ENCODE results near the gene EBF4.
A peak's percentile ranks its signal among the peaks of the same experiment; 100 is the strongest.

Gene EBF4

DNA sequence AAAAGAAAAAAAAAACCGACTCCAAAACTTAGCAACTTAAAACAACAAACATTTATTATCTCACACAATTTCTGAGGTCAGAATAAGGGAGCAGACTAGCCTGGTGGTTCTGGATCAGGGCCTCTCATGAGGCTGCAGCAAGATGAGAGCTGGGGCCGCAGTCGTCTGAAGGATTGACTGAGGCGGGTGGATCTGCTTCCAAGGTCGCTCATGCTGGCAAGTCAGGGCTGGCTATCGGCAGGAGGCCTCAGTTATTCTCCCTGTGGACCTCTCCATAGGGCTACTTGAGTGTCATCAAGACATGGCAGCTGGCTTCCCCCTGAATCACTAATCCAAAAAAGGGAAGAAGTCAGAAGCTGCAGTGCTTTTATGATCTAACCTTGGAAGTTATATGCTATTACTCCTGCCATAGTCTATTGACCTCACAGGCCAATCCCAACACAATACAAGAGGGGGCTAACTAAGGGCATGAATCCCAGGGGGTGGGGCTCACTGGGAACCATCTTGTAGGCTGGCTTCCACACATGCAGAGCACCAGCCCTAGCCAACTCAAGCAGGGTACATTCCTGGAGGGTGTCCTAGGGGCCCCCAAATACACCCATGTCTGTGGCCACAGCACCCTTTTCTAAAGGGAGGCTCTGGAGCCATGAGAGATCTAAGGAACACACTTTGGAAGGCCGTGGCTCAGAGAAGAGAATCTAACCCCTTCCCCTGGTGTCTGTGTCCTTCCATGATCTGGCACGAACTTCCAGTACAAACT lies 11.3 kb downstream of the EBF4 start:
- no peak for DNase-seq

DNA sequence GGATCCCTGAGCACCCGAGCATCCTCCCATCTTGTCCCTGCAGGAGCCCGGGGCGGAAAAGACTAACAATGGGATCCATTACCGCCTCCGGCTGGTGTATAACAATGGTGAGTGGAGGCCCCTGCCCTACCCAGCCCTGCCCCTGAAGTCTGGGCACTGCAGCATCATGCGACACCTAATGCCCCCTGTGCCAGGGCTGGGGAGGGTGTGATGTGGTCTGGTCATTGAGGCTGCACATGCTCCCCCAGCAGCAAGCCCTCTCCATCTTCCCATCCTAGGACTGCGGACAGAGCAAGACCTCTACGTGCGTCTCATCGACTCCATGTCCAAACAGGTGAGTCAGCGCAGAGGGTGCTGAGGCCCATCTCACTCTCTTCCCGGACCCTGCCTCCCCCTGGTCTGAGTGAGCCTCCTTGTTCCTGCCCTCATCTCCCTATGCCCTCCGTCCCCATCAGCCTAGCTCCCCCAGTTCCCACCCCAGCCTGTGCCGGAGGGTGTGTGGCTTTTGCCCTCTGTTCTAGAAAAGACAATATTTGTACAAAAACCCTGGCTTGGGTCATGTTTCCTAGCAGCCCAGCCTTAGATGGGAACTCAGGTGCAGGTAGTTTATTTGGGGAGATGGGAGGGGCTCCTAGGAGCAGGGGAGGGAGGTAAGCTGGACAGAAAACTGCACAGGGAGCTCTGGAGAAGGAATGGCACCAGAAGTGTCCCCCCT lies 13.5 kb downstream of the EBF4 start:
- DNase-seq: no peak

DNA sequence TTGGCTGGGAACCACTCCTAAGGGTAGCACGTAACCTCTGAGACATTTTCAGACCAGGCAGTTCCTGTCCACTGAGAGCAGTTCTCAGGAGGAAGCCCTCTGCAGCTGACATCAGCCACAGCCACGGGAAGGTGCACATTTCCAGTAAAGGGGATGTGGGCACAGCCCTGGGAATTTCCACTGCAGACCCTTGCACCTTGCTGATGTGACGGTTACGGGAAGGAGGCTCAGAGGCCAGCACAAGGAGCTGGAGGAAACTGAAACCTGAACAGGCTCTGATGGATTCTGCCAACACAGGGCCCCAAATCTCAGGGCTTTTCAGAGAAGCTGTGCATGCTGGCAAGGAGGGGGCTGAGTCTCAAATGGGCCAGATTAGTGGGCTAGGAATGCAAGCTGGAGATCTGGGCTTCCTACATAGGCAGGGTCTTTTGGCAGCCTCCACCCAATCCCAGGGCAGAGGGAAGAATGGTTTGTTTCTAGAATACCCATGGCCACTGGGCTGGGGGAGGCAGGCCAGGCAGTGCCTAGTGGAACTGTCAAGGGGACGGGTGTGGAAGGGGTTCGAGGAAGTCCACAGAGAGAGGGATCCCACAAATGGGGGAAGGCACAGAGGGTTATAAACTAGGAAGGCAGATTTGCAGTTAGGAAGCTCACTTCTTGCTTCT lies 14.2 kb downstream of the EBF4 start:
- DNase-seq: no peak

DNA sequence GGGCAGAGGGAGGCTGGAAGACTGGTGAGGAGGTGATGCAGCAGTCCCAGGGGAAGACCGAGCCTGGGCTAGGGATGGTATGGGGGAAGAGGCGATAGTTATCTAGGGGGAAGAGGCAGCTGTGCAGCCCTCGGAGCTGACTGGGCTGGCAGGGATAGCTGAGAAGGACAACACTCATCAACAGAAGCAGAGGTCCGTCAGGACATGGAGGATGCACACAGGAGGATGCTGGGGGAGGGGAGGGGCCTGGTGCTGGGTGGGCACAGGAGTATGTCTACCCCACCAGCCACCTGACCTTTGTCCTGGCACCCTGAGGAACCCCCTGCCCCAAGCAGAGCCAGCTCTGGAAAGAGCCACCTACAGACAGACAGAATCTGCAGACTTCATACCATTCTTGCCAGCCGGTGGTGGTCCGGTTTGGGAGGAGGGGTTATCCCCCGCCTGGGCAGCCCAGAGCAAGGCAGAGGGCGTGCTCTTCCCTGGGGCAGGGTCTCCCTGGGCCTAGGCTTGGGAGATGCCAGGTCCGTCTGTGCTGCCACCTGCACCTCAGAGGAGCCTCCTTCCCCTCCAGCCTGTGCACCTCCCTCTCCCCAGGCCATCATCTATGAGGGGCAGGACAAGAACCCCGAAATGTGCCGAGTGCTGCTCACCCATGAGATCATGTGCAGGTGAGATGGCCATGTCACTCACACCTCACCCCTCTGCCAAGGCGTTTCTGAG lies 14.9 kb downstream of the EBF4 start:
- DNase-seq: no peak

DNA sequence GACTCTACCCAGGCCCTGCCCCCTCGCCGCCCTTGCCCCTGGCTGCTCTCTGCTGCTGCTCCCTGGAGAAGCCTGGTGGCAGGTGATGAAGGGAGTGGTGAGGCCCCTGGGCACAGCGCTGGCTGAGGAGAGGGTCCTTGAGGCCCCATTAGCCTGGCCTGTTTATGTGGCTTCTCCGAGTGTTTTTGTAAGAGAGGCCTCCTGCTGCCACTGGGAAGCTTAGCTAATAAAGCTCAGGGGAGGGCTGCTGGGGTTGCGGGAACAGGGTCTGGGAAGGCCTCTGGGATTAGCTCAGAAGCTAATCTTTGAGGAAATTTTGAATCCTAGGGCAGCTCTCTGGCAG lies 15.5 kb downstream of the EBF4 start:
- no peak for DNase-seq

DNA sequence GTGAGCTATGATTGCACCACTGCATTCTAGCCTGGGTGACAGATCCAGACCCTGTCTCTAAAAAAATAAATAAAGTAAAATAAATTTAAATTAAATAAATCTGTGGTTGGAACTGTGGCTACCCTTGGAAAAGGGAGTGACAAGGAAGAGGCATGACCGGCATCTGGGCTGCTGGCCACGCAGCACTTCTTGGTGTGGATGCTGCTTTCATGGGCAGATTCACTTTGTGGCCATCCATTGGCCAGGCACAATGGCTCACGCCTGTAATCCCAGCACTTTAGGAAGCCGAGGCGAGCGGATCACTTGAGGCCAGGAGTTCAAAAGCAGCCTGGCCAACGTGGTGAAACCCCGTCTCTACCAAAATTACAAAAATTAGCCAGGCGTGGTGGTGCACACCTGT lies 16.1 kb downstream of the EBF4 start:
- no peak for DNase-seq

DNA sequence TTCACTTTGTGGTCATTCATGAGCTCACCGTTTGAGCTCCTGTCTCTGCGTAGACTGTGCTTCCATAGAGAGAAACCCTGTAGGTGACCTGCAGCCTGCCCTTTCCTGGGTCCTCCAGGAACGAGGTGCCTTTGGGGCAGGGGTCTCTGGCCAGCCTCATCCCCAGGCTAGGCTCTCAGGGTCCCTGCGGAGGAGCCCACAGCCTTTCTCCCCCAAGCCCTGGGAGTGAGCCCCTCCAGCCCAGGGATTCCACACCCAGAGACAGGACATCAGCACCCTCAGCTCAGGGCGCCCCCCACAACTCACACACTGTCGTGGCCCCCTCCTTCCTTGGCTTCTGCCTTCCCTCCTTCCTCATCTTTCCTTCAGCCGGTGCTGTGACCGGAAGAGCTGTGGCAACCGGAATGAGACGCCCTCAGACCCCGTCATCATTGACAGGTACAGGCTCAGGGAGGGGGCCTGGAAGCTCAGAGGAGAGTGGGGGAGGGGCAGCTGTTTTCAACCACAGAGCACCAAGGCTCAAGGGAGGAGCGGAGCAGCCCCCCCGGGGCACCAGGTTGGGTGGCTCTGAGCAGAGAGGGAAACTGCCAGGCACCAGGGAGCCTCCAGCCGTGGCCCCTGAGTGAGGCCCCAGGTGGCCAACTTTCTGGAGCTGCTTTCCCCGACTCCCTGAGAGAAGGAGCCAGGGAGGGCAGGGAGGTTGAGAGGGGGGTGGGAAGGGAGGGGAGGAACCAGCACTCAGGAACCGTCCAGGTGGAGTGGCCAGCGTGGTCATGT lies 16.8 kb downstream of the EBF4 start:
- no peak for DNase-seq

DNA sequence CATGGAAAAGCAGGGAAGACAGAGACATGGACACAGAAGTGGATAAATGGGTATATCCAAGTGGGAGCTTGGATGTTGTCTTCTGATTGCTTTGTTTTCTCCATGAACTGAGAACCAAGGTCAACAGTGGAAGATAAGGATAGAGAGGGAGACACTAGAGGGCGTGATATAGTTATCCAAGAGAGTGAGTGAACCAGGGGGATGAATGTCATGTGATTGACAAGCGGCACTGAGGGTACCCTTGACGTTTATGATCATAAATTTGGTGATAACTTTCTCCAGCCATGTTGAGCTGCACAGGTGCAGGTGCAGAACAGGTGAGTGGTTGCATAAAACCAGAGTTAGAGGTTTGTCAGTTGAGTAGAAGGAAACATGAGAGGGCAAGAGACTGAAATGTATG lies 20.7 kb downstream of the EBF4 start:
- DNase-seq: peak in 1 of 2 donors; percentile 25

DNA sequence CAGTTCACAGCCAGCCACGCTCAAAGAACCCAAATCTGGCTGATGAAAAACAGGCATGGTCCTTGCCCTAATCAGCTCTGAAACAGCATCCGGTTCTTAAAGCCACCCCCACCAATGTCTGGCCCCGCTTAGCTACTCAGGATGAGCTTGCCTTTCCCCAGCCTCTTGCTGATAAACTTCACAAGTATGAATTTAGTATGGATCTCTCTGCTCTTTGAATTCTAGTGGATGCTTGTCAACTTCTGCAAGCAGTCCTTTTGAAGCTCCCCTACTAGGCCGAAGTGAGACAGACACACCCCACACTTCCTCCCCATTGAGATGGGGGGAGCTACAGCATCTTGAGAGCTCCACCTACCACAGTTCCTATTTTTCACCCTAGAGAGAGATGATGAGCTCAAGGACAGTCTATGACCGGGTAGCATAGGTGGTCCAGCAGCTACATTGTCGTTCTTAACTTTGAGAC lies 36.7 kb downstream of the EBF4 start:
- DNase-seq: peak in 1 of 2 donors; percentile 66

DNA sequence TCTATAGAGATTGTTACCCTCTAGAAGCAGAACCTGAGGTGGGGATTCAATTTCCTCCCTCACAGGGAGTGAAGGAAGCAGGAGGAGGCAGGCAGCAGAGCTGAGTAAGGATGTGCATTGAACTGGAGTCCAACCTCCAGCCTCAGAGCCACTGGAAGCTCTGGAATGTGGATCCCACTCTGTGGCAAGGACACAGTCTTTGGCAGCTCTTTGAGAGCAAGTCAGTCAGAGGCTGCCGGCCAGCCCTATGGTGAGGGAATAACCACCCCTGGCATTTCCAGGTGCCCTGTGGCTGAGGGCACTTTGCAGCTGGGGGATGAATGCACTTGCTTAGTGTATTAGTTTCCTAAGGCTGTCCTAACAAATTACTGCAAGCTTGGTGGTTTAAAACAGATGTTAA lies 37.2 kb downstream of the EBF4 start:
- no peak for DNase-seq

DNA sequence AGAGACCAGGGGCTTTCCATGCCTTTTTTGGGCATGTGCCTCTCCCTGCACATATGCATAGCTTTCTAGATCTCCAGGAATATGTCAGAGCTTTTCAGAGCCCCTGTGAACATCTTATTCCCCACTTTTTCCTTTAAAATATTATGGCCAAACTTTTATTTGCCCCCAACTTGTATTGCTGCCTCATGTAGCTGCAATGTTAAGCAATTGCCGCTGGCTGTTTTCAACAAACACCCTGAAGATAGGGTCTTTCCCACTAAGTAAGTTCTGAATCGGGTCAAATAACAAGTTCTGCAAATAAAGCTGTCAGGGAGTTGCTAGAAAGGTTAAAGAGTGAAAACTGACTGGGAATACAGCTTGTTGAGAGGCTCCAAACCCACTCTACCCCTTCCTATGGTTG lies 42.3 kb downstream of the EBF4 start:
- DNase-seq: no peak

DNA sequence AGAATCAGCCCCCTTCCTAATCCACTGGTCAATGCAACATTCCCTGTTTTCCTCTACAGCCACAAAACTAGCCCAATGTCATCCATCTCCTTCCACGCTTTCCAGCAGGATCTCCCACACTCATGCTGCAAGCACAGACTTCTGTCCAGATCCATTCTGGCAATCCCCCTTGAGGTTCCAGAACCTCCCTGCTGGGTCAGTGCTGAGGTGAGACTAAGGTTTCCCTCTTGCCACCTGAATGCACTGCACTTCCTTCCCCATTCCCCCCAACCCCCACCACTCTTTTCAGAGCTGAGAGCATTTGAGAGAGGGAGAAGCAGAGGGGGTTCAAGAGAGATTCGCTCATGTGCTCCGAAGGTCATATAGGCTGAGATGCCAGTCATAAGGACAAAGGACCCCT lies 43.9 kb downstream of the EBF4 start:
- DNase-seq: no peak

DNA sequence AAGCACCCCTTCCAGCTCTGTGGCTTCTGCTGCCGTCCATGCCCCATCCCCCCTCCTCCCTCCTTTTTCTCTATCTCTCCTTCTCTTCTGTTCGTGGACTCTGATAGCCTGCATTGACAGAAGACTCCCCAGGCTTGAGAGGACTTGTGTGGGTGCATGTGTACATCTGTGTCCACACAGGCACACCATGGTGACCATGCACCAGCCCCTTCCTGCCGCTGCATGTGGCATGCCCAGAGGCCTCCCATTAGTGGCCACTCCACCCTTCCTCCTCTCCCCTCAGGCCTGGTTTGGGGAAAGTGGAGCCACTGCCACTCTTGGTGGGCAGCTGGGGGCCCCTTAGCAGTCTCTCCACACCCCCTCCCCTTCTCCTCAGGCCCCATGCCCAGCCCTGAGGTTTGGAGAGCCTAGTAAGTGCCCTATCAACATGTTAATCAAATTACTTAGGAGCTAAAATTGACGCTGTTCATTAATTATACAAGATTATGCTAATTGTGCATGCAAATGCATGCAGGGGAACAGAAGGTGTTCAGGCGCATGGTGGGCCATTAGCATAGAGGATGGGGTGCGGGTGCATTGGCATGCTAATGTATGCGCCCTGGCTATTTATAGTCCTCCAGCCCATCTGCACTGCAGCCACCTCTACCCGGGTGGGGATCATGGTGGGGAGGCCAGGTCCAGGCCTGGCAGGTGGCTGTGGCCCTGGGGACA lies 45.9 kb downstream of the EBF4 start:
- no peak for DNase-seq

DNA sequence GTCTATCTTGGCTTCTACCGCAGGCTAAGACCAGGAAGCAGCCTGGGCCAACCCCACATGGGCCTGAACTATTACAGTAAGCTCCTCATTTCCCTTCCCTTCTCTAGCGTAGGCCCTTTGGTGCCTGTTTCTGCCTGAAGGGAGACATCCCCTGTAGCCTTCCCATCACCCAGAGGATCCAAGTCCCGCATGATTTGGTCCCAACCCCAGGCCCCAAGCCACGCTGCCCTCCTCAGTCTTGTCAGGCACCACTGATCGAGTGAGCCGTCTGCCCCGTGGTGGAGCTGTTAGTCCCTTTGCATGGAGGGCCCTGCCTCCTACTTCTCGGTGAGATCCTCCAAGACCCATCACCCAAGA lies 46.4 kb downstream of the EBF4 start:
- DNase-seq: no peak

DNA sequence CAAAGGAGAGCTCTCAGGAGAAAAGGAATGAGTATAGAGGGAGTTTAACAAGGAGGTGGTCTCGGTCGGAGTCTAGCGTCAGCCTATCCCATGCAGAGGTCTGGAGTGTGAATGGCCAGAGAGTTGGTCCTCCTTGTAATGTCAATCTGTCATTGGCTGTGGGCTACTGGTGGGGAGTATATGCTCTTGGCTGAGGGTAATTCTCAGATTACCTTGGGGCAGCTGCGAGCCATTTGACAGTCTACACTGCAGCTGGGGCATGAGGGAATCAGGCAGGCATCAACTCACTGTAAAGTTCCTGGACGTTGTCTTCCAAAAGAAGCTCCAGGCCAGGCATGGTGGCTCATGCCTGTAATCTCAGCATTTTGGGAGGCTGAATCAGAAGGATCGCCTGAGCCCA lies 48.1 kb downstream of the EBF4 start:
- DNase-seq: no peak

DNA sequence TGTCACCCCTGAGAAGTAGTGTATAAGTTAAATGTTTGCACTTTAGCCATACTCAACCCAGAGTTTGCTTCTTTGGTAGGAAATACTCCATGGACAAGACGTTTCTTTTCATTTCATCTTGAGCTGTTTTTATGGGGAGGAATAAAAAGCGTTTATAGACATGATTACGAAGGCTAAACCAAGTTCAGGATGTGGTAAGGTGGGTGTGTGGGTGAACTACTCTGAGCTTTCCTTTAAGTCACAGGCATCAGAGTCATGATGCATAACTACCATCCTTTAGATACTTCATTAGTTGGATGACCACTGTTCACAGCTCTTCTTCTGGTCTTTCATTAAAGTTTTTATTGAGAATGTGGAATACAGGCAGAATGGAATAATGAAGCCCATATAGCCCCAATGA lies 48.9 kb downstream of the EBF4 start:
- no peak for DNase-seq

DNA sequence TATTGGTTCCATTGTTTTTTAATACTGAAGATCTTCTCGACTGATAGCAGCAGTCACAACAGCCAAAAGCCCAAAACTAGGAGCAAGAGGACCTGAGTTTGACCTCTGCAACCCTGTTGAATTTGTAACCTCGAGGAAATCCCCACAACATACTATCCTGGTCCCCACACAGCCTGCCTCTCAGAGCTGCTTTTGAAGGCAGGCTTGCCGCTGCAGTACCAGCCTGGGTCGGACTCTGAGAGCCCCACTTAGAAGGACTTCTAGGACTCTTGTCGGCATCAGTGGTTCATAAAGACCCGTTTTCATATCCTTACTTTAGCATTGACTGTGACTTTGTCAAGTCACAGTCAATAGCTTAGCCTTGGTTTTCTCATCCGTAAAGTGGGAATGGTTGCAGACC lies 49.3 kb downstream of the EBF4 start:
- DNase-seq: no peak

DNA sequence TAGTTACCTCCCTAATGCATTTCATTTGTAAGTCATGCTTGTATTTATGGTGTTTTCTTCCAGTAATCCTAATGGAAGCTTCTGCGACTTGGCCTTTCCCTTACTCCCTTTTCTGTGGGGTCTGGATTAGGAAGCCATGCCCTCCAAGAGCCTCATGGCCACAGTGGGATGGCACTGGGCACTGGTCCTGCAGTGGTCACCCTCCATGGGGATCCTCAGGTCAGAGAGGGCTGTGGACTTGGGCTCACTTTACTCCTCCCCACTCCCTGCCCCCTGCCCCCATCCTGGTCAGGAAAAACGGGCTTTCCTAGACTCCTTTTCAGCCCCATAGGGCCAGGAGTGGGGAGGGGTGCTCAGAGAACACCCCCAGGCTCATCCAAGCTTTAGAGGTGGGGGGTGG lies 49.9 kb downstream of the EBF4 start:
- no peak for DNase-seq

DNA sequence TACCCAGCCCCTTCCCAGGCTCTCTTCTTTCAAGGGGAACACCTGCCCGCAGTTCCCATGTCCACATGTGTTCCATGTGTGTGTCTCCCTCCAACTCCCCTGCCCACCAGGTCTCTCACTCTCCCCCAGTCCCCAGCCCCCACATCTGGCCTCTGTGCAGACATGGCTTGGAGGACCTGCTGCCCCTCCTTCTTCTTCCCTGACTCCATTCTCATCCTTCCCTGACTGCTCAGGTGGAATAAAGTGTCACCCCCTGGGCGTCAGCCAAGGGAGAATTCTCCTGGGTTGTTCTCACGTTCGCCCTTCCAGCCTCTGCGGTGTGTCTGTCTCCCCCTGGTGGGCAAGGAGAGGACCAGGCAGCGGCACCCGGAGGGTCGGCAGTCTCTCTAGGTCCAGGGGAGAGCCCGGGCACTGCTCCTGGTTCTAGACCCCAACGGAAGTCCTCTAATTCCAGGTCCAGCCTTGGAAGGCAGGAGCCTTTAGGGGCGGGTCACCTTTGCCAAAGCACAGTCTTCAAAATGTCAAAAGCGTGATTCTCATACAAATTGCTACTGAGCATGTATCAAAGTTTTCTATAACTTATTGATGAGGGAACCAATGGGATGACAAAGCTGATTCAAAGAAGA lies 50.5 kb downstream of the EBF4 start:
- no peak for DNase-seq

DNA sequence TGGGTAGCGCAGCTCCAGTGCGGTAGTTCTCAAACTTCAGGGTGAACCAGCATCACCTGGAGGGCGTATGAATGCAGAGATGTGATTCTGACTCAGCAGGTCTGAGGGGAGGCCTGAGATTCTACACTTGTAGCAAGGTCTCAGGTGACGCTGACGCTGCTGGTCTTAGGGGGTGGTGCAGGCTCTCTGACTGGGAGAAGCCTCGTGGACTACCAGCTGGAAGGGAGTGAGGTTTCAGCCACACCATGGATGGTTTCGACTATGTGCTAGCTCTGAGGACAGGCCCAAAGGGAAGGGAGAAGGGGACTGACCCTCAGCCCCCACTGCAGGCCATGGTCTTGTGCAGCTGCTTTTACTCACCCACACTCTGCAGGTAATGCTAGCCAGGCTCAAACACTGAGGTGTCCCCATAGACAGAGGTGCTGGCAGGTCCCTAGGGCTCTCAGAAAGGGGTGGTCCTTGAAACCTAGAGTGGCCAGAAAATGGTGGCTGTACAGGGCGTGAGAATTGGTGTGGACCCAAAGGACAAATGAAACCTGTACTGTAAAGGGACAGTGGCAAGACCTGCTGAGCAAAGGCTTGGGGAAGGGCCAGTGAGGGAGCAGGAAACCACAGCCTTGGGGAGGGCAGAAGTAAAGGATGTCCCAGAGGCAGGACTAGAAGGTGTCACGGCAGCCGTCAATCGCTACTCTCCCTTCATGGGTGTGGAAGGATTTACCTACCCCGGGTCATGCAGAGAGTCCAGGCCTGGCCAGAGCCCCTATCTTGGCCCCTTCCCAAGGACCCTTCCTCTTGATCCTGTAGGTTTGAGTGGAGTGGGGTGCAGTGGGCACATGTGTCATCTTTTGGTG lies 52.7 kb downstream of the EBF4 start:
- no peak for DNase-seq

Data from bone marrow (tissue), 2 donors.